D341Med (cell line): ENCODE data around the gene CFAP46.
A peak's percentile ranks its signal among the peaks of the same experiment; 100 is the strongest.
"Not testable (repeated sequence)": the region's sequence is repeated elsewhere in the genome, so short reads cannot be mapped to it uniquely, and the experiment has no call there.

Experiments used
- DNase-seq: peaks from one replicate; pipeline ENCODE4 v3.0.0; 2012; ENCODE audit warnings: low spot score

The CFAP46 gene

DNA sequence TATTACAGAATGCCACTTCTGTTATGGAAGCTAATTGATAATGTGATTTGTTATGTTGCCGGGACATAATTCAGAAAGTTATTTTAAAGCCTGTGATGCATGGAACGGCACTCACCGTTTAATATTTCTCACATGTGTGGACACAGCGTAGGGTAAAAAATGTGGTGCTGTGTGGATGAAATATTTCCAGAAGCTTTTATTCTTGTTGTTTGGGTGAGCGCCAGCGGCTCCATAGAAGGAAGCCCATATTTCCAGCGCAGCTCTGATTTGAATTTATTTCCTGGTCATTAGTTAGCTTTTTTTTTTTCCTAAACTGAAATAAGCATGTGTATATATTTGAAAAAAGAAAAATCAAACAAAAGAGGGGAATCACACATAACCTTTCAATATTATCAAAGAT lies 136.3 kb downstream of the CFAP46 start:
- no peak for DNase-seq

GRCh38 chr10:132805599-132805998 lies 136.8 kb downstream of the CFAP46 start:
- no peak for DNase-seq

DNA sequence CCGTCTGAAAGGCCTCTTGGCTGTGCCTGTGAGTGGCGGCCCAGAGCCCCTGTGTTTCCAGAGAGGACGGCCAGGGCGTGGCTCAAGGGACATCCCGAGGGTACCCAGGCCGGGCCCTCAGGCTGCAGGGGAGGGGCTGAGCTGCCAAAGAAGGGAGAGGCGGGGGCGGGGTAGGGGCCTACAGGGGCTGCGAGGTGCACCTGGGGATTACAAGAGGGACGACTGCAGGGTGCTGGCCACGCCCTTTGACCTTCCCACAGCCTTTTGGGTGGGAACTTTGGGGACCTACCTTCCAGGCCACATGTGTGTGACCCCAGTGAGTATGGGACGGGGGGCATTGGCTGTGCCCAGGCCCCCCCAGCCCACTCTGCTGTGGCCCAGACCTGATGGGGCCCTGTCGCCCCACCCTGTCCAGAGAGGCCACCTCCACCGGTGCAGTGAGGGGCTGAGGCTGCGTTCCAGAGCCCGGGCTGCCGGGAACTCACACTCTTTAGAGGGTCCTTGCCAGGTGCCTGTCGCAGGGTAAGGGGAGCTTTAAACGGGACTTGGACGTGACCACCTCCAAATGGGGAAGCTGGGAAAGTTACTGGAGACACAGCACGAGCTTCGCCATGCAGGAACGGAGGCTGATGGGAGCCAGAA lies 137.5 kb downstream of the CFAP46 start:
- no peak for DNase-seq

GRCh38 chr10:132804287-132804686 lies 138.1 kb downstream of the CFAP46 start:
- no peak for DNase-seq

DNA sequence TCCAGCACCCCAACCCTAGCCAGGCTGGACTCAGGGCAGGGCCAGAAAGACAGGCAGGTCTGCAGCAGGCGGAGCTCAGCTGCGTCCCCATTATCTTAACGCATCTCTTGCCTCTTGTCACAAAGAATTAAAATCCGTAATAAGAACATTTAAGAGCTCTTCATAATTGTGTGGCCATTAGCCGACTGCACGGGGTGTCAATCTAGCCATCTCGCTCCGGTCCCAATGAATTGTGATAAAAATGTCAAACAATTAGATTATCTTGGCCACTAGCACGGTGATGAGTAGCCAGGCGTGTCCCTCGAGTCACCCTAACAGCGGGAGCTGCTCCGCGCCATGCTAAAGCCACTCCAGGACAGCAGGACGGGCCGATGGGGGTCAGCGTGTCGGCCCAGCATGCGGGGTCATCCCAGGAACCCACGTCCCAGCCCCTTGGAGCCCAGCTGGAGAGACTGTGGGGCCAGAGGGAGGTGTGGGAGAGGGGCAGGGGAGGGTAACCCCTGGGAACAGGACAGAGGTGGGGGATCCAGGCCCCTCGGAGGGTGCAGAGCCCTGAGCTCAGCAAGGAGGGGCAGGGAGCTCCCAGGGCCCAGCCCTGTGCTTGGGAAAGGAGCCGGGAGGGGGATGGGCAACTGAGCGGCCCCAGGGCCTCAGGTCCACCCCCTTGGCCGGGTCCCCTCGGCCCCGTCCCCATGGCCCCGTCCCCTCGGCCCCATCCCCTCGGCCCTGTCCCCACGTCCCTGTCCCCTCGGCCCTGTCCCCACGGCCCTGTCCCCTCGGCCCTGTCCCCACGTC lies 138.8 kb downstream of the CFAP46 start:
- DNase-seq, result no peak

DNA sequence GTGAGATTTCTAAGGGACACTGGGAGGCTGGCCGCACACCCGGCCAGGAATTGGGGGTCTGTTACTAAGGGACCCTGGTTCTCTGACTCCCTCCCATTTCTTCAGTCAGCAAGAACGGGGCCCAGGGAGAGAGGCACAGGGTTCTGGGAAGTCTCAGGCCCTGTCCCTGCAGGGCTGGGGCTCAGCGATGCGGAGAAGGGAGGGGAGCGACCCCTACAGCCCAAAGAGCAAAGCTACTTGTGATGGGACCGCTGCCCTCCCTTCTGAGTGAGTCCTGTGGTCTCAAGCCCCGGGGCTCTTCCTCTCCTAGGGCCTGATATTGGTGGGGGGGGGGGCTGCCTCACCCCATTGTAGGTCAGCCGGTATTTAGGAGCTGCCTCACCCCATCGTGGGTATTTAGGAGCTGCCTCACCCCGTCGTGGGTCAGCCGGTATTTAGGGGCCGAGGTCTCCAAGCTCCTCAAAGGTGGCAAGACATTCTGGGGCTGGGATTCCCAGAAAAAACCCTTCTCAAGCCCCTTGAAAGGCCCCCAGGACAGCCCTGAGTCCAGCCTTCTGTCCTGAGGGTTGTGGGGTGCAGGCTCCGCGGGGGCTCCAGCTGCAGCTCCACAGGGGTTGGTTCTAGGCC lies 139.6 kb downstream of the CFAP46 start:
- no peak for DNase-seq

DNA sequence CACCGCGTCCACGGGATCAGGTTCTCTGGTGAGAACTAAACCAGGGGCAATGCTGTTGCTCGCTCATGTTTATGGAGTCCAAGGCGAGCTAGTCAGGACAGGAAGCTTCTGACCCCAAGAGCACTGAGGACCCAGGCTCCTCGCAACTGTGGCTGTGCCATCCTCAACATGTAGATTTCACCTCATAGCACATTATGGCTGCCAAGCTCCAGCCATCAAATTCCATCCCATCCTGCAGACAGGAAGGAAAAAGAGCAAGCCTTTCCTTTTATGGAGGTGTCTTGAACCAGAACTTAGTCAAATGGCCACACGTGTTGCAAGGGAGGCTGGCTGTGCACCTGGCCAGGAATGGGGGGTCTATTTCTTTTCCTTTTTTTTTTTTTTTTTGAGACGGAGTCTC lies 140.3 kb downstream of the CFAP46 start:
- no peak for DNase-seq

DNA sequence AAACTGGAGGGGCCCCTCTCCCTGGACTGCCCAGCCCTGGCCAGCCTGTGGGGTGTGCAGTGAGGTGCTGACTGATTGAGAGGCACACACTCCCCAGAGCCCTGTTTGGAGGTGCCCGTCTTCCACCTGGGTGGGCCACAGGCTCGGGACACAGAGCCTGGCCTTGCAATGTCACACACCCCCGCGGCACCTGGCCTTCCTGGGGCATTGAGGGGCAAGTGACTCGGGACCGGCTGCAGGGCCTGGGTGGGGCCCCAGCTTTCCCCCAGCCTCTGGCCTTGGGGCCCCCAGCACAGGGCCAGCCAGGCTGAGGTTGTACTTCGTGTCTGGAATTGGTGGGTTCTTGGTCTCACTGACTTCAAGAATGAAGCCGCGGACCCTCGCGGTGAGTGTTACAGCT lies 142.5 kb downstream of the CFAP46 start:
- no peak for DNase-seq

GRCh38 chr10:132798876-132799275 lies 143.5 kb downstream of the CFAP46 start:
- no peak for DNase-seq

- no peak for DNase-seq
Observed at GRCh38 chr10:132798403-132798802, 144.0 kb downstream of the CFAP46 start.

DNA sequence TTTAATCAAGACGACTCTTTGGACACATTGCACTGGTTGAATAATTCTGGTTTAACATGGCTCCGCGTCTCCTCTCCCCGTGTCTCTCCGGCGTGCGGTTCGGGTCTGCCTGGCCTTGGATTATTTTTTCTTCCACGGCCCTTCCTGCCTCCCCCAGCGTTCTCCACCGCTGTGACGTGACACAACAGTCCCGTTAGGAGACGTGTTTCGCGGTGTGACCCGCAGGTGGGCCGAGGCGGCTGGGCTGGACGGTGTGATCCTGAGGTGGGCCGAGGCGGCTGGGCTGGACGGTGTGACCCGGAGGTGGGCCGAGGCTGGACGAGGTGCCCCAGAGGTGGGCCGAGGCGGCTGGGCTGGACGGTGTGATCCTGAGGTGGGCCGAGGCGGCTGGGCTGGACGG lies 144.4 kb downstream of the CFAP46 start:
- DNase-seq, result not testable (repeated sequence)

DNA sequence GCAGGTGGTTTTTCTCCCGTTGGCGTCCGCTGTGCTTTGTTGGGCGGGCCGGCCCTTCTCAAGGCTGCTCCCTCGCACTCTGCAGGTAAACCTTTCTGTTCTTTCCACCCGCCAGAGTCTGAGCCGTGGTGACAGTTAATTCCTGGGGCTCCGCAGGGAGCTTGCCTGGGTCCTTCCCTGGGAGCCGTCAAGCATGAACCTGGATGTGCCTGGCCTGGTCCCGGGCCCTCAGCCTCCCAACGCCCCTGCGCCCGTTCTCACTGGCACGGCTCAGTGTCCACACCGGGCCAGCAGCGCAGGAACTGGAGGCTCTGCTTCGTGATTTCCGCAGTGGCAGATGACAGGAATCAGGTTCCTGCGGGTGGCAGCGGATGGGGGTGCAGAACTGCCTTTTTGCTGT lies 145.5 kb downstream of the CFAP46 start:
- no peak for DNase-seq

DNA sequence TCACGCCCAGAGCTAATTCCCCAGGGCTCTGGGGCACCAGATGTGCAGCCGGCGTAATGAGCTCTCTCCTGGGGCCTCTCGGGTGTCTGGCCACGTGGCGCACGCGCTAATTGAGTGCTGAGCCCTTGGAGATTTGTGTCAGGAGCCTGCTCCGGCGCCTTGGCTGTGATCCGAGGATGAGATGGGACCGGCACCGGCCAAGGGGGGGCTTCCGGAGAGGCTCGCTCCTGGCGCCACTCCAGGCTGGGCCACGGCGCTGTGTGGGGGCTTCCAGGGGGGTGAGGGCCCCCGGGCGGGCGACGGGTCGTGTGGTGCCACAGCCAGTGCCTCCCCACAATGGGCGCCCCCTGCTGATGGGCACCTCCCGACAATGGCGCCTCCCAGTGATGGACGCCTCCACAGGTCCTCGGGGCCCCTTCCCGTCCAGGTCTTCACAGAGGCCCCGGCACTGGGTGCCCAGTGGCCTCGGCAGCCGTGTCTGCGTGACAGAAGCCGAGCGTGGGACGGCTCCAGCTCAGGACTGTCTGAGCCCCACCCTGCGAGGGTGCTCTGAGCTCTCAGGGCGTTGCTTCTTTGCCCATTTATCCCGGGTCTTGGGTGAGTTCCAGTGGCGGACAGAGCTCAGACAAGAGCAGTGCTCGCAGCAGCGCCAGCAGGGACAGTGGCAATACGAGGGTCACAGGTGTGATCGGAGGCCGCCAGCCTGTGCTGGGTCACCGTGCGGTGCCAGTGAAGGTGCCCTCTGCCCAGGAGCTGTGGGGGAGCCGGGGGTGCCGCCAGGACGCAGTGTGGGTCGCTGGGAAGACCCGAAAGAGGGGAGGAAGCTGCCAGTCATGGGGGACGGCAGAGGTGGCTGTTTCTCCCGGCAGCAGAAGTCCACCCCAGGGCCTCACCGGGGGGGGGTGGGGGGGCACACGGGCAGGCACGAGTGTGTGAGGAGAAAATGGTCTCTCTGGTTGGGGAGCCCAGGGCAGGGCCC lies 148.2 kb downstream of the CFAP46 start:
- DNase-seq, result peak; percentile 82

DNA sequence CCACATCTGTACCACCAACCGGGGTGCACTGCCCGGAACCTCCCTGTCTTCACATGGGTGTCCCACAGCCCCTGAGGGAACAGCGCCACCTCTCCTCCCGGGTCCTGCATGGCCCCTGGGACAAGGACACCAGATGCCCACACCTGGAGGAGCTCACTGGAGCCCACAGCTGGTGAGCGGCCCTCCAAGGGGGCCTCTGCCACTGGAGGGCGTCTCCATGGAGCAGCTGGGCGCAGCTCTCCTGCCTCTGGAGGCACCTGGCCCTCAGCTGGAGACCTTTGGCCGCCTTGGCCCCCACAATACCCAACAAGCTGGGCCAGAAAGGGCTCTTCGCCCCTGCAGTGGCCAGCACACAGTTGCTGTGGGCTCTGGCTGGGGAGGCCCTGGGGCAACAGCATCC lies 149.2 kb downstream of the CFAP46 start:
- DNase-seq, result no peak

- DNase-seq, result no peak
Observed at GRCh38 chr10:132792796-132793195, 149.6 kb downstream of the CFAP46 start.

GRCh38 chr10:132792099-132792498 lies 150.3 kb downstream of the CFAP46 start:
- not testable (repeated sequence) for DNase-seq

GRCh38 chr10:132790934-132791829 lies 151.2 kb downstream of the CFAP46 start:
- DNase-seq, result no peak

DNA sequence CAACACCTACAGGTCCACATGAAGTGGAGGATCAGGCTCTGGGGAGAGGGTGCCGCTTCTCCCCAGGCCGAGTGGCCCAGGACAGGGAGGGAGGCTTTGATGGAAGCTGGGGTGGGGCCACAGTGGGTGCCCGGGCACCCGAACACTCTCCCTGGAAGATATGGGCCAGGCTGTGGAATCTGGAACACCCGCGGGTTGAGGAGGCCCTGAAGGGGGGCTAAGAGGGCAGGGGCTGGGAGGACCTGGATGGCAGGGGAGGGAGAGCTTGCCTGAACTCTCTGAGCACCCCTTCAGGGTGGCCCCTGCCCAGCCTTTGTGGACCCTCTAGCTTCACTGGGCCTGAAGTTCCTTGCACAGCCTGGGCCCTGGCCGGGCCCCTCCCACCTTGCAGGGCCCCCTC lies 151.9 kb downstream of the CFAP46 start:
- DNase-seq, result no peak

DNA sequence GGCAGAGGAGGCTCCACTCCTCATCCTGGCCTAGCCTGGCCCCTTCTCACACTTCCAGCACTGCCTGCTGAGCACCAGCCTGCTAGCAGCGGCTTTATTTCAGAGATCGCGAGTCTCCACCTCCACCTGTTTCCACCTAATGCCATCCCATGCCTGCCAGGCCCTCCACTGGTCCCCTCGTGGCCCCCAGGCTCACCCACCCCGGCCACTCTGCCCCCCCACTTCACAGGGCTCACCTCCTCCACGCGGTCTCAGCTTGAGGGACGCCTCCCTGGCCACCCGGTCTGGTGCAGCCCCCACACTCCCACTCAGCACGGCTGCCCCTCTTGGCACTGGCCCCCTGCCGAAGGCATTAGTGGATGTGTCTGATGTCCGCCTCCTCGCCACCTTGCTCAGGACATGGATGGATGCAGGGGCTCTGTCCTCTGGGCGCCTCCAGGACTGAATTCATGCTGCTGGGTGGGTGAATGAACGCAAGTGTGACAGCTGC lies 152.7 kb downstream of the CFAP46 start:
- no peak for DNase-seq

- no peak for DNase-seq
Observed at GRCh38 chr10:132788831-132789219, 153.5 kb downstream of the CFAP46 start.
